Stimulated activated CD4-positive, alpha-beta T cell treated with anti-CD3 and anti-CD28 coated beads, Interleukin-1b, Interleukin-23, amount 100 ng/mL, for 1 hour (primary cell): ENCODE data around the gene TRPM2.

ENCODE experiments used
- DNase-seq, 2 donors: peaks; one replicate each; pipeline ENCODE4 v3.0.0-alpha.2; 2020; ENCODE audit warnings: low read depth in 2 of 2

Gene TRPM2

GRCh38 chr21:44463724-44464123, 110.3 kb downstream of the TRPM2 start:
- DNase-seq: no peak

GRCh38 chr21:44464351-44464750, 110.9 kb downstream of the TRPM2 start:
- no peak for DNase-seq

GRCh38 chr21:44466351-44466954, 113.0 kb downstream of the TRPM2 start:
- DNase-seq: no peak

DNA sequence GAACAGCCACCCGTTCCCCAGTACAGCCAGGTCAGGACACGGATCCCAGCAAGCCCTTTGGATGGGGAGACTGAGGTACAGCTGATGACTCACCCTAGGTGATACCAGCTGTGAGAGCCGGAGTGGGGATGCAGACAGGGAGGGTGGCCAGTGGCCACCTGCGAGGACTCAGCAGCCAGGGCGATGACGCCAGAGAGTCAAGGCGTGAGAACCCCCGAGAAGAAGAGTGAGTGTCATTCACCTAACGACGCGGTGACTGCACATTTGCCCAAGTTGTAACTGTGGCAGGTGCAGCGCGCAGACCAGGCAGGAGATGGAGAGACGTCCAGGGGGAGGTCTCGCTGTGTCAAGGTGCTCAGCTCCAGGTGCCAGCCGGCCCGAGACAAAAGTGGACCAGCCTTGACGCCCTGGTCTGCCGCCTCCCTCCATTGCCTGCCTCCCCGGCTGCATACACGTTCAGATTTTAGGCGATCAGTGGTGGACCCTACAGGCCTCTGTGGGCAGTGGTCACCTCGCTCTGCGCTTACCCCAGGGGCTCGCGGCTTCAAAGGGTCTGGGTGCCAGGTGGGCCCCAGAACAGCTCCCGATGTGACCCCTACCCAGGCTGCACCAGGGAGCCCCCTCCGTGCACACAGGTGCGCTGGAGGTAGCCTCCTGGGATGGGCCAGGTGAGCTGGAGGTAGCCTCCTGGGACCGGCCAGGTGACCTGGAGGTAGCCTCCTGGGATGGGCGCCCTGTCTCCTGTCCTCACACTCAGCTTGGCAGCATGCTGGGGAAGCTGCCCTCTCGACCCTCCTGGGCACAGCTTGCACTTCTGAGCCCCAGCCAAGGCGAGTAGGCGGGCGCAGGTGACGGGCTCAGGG, 113.8 kb downstream of the TRPM2 start:
- DNase-seq: no peak

DNA sequence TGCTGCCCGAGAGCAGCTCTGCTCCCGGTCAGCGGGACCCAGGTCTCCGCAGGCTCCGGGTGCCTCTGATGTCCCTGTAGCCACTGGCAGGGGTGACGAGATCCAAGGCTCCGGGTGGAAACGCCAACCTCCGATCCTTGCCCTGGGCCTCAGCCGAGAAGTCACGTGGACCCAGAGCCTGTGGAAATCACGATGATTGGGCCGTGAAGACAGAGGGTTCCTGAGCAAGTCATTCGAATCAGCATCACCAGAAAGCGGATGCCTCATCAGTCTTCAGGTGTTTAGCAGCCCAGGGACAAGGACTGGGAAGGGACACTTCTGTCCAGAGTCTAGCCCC, 114.4 kb downstream of the TRPM2 start:
- no peak for DNase-seq

- no peak for DNase-seq
Measured at GRCh38 chr21:44471341-44471740, 117.9 kb downstream of the TRPM2 start.

DNA sequence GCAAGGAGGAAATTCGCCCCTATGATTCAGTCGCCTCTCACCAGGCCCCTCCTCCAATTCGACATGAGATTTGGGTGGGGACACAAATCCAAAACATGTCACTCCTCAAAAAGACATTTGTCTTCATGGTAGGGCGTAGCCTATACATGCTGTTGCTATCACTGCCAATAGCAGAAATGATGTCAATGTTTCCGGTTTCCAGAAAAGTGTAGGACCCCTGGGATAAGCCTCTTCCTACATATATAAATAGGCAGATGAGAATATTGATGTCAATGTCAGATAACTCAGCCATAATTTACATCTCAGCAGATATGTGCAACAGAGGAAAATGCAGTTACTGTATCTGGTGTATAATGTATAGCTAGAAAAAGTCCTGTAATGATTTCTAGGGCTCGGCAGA, 118.6 kb downstream of the TRPM2 start:
- no peak for DNase-seq

DNA sequence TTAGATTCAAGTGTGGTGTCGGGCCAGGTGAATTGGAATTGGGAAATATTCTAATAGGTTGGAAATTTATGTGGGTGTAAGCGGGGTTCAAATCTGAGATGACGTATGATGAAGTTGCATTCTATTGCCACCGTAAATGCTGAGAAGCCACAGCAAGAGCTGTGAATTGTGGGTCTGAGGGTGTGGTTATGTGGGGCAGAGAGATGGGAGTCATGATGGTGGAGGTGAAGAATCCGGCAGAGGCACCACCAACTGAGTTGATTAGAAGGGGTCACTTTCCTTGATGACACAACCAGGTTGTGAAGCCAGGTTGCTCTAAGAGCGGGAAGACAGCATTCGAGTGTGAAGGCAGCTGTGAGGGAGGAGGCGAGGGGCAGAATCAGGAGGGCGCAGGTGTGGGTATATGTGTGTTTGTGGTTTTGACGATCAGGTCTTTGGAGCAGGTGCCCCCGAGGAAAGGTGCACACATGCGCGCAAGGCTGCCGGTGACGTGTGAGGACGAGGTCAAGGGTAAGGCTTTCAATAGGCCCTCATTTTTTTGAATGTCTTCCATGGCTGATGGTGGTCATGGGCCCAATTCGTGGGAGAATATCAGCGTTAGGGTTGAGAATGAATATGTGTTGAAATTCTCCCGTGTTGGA, 120.6 kb downstream of the TRPM2 start:
- no peak for DNase-seq

DNA sequence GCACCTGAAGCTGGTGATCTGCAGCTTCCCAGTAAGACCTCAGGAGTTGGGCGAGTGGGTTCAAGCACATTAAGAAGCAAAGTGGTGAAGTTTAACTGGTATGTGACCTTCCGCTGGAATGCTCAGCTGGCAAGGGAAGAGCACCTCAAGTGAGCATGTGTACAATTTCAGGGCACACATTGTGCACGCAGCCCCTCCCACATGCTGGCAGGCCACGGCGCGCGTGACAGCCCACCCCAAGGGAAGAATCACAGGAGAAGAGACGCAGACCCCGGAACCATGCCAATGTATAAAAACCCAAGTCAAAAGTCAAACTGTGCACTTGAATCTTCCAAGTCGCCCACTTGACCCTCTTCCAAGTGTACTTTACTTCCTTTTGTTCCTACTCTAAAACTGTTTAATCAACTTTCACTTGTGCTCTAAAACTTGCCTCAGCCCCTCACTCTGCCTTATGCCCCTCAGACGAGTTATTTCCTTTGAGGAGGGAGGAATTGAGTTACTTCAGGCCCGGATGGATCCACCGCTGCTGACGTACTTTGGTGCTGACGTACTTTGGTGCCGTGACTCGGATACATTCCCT, 121.9 kb downstream of the TRPM2 start:
- DNase-seq: no peak

DNA sequence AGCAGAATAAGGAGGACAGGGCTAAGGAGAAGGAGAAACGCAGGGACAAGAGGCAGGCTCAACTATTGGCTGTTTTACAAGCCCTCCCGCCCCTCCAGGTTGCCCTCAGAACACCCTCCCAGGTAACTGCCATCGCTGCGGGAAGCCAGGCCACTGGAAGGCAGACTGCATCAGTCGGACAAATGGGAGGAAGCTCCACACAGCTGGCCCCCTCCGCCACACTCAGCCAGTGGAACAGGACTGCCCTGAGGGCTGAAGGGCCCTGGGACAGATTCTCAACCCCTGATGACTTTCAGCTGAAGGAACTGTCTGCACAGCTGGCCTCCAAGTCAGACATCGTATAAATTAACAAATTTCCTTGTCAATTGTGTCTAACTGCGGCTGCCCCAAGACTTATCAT, 123.7 kb downstream of the TRPM2 start:
- no peak for DNase-seq

- DNase-seq: no peak
Measured at GRCh38 chr21:44477712-44478111, 124.3 kb downstream of the TRPM2 start.

DNA sequence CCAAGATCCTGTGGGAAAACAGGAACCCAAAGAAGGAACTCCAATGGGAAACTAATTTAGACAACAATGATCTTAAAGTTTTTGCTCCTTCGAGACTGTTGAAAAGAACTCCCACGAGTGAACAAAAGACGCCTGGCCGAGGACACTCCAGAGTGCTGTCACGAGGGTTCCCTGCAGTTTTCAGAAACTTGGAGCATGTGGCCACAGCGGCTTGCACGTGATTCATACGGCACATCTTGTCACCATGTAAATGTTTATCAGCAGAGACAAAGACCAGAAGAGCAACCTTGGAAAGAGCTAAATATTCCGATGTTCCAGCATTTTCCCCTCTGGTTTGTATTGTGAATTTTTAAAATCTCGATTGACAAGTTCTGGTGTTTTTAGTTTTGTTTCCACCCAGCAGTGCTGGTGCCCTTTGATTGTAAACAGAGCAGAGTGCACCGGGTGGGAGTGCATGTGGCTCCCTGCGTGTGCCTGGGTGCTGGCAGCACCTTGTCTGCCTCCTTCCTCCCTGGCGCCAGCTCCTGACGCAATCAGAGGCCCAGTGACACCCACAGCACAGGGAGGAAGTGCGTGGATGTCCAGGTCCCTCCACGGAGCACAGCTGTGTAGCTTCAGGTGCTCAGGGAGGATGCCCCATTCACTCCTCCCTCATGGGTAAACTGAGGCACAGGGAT, 124.8 kb downstream of the TRPM2 start:
- DNase-seq: no peak

DNA sequence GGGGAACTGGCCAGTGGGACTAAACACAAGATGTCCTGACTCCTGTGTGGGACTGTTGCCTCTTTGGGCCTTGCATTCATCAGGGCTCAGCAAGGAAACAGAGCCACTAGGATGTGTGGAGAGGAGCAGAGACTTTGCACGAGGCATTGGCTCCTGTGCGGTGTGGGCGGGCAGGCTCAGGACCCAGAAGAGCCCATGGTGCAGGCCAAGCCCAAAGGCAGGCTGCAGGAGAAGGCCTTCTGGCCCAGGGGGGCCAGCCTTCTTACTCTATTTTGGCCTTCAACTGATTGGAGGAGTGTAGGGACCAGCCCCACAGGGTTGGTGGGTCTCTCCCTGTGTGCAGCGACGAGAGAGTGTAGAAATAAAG, 125.4 kb downstream of the TRPM2 start:
- no peak for DNase-seq

DNA sequence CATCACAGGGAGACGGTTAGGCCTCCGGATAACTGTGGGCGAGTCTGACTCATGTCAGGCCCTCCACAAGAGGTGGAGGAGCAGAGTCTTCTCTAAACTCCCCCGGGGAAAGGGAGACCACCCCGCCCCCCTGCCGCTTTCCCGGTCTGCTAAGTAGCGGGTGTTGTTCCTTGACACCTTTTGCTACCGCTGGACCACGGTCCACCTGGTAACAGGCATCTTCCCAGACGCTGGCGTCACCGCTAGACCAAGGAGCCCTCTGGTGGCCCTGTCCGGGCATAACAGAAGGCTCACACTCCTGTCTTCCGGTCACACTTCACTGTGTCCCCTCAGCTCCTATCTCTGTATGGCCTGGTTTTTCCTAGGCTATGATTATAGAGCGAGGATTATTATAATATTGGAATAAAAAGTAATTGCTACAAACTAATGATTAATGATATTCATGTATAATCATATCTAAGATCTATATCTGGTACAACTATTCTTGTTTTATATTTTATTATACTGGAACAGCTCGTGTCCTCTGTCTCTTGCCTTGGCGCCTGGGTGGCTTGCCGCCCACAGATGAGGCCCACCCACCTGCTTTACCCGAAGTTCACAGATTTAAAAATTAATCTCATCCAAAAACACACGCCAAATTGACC, 126.3 kb downstream of the TRPM2 start:
- DNase-seq: peak in 1 of 2 donors; percentile 5

DNA sequence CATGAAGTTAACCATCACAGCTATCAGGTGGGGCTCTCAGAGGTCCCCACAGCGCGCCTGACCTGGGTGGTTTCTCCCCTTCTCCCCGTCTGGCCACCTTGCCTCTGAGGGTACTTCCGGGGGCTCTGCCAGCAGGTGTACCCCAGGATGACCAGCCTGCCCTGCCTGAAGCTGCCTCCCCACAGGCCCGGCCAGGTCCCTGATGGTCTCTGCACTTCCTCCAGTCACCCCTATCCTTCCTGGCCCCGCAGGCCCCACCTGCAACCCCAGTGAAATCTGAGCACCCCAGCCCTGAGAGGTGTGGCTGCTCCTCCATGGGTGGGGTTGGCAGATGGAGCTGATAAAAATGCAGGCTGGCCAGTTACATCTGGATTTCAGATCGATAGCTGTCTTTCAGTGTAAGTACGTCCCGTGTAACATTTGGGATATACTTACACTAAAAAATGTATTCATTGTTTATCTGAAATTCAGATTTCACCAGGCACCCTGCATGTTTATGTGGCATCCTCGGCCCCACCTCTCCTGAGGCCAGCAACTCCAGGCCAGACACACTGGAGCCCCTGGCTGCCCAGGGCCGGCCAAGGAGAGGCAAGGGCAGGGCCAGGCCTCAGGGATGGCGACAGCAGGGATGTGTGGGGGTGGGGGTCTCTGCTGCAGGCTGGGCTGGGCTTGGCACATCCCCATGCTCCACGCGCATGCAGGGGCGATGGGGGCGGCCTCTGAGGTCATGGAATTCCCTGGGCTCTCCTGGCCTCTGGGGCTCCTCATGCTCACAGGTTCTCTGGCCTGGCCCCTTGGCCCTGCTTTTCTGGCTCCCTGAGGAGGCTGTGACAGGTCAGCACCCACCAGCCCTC, 127.0 kb downstream of the TRPM2 start:
- no peak for DNase-seq

DNA sequence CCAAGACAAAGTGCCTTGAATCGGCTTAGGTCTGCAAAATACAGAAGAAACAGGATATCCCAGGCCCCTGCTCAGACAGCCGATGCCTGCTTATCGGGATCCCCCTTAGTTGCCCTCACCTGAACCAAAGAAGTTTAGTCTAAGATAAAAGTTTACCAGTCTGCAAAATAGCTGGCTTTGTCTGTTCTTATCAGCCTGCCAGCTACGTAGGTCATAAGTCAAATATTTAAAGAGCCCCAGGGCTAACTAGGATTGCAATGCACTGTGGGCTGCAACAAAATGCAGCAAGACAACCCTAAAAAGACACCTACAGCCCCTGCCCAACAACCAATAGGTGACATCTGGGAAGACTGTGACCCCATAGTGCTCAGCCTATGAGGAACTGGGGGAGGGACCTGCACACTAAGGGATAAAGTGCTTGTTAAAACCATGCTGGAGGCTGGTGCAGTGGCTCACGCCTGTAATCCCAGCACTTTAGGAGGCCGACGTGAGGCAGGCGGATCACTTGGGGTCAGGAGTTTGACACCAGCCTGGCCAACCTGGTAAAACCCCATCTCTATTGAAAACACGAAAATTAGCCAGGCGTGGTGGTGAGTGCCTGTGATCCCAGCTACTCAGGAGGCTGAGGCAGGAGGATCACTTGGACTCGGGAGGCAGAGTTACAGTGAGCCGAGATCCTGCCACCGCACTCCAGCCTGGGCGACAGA, 129.3 kb downstream of the TRPM2 start:
- DNase-seq: no peak

GRCh38 chr21:44483288-44484237, 130.1 kb downstream of the TRPM2 start:
- no peak for DNase-seq

DNA sequence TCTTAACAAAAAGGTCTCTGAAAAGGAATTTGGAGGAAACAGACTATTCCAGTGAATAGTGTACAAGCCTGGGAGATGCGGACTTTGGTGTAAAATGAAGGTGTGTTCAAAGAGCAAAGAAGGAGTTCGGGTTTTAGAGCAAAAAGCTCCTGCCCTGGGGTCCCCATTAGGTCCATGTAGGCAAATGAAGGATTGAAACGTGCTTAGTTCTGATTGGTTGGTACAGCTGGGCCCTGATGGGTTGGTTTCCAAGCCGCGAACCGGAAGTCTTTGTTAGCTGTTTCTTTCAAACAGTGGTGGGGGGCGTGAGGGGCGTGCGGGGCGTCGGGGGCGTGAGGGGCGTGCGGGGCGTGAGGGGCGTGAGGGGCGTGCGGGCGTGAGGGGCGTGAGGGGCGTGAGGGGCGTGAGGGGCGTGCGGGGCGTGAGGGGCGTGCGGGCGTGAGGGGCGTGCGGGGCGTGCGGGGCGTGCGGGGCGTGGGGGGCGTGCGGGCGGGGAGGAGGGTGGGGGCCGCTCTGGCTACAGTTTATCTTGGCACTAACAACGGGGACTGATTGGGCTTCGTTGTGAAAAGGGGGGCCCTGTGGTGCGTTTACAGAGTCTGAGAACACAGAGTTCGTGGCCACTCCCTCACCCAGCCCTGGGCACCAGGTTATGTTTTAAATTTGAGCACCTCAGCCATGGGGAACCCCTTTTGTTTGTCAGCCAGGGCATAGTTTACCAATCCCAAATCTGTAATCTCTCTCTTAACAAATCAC, 131.3 kb downstream of the TRPM2 start:
- DNase-seq: no peak
